GM19468 (cell line): ENCODE results near the gene SPDYE2B.
"Not testable (repeated sequence)": the region's sequence is repeated elsewhere in the genome, so short reads cannot be mapped to it uniquely, and the experiment has no call there.

Source experiments
- ATAC-seq: cut with Tn5 transposase; IDR thresholded peaks from one replicate; pipeline ENCODE4 v1.9.1; 2021; ENCODE audit warnings: mild to moderate bottlenecking, moderate library complexity, moderate number of reproducible peaks; ENCODE audit not compliant: unreplicated experiment; ENCODE audit errors: extremely low read depth

Gene SPDYE2B, protein sequence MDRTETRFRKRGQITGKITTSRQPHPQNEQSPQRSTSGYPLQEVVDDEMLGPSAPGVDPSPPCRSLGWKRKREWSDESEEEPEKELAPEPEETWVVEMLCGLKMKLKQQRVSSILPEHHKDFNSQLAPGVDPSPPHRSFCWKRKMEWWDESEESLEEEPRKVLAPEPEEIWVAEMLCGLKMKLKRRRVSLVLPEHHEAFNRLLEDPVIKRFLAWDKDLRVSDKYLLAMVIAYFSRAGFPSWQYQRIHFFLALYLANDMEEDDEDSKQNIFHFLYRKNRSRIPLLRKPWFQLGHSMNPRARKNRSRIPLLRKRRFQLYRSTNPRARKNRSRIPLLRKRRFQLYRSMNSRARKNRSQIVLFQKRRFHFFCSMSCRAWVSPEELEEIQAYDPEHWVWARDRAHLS

DNA sequence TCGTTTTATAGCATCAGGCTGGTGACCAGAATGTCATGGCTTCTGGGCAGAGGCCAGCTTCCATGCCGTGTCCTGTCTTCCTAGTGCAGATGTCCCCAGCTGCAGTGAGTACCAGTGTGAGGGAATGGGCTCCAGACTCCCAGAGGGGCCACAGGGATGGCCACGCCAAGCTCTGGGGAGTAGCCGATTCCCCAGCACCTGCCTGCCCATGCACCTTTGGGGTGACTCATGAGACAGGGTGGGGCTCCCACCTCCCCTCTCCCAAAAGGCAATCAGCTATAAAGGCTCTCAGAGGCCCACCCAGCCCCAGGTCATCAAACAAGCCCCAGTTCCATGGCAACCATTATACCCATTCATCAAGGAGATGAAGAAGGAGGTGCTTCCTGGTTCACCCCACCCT is at the start of gene SPDYE2B:
Gene SPDYE2B (plus strand): TSS at position 396 of the 400 bp plus-strand sequence. CDS start 2,030 bp downstream, outside the sequence.
- ATAC-seq, result not testable (repeated sequence)

DNA sequence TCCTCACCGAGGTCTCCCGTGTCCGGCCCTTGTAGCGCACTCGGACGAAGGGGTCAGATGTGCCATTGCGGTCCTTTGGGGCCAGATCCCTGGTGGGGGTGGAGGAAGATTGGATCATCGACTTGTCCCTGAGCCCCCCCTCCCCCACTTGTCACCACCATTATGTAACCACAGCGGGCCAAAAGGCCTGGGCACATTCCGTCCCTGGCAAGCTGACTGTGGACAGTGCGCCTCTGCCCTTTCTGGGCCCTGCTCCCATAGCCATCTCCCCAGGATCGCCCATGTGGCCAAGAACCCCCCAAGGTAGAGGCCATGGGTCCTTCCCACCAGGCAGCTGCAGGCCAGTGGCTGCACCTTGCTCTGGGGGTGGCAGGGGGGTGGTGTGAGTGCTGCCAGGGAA is 47.8 kb upstream of the SPDYE2B start:
- ATAC-seq, result not testable (repeated sequence)

DNA sequence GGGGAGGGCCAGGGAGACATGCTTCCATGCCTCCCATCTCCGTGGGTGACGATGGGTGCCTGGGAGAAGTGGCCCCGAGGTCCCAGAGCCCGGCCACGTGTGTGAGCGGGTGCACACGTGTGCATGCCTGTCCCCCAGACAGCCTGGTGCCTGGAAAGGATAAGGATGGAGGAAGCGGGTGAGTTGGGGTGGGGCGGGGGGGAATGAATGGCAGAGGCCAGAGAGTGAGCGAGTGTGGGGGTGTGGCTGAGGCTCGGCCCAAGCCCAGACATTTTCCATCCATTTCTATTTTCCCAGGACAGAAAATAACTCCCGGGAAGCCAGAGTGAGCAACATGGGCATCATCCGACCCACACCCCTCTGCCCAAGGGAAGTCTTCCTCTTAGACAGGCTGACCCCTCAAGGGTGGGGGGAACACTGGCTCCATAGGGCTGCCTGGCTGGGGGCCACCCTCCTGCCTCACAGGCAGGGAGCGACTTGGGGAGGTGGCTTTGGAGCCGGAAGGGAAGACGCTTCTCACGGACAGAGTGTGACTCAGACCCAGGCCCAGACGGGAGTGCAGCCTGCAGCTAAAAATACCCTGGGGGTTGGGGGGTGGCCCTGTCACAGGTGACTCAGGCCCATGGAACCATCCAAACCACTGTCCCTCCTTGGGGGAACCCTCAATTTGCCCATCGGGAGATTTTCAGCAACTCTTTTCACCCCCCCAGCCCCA is 45.5 kb upstream of the SPDYE2B start:
- ATAC-seq, result not testable (repeated sequence)

DNA sequence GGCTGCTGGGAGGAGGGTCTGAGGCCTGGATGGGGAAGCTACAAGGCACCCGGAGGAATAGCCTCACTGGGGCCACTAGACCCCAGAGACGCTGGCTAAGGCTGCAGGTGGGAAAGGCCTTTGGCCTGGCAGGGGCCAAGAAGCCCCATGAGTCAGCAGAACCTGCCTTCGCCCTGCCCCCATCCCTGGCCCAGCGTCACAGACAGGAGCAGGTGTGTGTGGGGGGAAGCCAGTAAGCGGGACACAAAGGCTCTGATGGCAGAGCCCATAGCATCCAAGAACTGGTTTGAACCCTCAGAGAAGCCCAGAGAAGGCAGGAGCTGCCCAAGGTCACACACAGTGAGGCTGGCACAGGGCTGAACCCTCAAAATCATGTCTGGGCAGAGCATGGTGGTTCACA is 43.3 kb upstream of the SPDYE2B start:
- not testable (repeated sequence) for ATAC-seq

DNA sequence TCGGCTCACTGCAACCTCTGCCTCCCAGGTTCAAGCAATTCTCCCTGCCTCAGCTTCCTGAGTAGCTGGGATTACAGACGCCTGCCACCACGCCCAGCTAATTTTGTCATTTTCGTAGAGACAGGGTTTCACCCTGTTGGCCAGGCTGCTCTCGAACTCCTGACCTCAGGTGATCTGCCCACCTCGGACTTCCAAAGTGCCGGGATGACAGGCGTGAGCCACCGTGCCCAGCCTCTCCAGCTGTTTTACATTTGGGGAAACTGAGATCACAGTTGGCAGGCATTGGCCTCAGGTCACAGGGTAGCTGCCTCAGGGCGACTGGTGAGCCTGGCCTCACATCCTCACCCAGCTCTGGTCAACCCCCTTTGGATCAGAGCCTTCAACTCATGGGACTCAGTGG is 40.4 kb upstream of the SPDYE2B start:
- not testable (repeated sequence) for ATAC-seq

DNA sequence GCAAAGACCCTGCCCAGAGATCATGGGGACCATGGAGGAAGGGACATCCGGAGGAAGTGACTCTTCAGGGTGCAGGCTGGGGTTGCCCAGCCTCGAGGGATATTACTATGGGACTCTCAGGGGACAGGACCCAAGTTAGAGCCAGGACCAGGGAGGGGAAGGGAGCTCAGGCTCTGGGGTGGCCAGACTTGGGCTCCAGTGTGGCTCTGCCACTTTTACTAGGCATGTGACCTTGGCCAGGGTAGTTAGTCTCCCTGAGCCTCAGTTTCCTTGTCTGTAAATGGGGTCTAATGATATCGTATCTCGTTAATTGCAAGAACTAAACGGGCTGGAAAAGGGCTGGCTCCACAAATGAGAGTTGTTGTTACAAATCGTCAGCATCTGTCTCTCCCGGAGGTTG is 39.7 kb upstream of the SPDYE2B start:
- not testable (repeated sequence) for ATAC-seq

DNA sequence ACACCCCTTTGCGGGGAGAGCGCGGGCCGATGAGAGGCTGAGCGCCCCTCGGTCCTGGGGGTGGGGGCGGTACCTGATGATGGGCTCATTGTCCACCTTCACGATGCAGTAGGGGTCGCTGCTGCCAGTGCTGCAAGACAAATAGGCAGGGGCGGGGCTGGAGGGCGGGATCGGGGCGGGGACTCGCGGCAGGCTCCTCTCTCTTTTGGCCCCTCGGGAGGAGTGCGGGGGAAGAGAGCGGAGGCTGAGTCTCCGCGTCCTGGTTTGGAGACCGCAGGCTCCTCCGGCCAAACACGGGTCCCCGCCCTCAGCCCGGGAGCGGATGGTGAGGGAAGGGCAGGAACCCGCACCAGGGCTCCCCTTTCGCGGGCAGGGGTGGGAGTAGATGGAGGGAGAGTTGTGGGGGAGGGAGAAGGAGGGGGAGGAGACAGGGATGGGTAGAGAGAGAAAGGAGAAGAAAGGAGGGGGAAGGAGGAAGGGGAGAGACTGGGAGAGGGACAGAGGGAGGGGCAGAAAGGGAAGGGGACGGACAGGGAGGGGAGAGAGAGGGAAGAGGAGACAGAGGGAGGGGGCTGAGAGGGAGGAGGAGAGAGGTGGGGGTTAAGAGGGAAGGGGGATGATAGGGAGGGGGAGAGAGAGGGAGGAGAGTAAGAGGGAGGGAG is 39.0 kb upstream of the SPDYE2B start:
- ATAC-seq, result not testable (repeated sequence)

DNA sequence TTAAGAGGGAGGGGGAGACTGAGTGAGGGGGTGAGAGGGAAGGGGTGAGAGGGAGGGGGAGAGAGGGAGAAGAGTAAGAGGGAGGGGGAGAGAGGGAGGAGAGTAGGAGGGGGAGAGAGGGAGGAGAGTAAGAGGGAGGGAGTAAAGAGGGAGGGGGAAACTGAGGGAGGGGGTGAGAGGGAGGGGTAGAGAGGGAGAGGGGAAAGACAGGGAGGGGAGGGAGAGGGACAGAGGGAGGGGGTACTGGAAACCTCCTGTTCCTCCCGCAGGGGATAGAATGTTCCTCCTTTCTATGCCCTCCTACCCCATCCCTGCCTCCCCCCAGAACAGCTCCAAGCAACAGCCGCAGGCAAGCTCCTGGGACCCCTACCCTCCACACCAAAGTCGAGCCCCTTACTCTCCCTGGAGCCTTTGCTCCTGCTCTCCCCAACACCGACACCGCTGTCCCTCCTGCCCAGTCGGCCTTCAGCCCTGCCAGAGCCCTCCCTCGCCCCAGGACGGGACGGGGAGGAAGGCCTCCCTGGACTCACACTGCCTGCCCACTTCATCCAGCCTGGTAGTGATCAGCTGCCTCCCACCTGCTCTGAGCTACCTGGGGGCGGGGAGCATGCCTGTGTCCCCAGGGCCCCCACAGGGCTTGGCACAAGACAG is 38.3 kb upstream of the SPDYE2B start:
- not testable (repeated sequence) for ATAC-seq

DNA sequence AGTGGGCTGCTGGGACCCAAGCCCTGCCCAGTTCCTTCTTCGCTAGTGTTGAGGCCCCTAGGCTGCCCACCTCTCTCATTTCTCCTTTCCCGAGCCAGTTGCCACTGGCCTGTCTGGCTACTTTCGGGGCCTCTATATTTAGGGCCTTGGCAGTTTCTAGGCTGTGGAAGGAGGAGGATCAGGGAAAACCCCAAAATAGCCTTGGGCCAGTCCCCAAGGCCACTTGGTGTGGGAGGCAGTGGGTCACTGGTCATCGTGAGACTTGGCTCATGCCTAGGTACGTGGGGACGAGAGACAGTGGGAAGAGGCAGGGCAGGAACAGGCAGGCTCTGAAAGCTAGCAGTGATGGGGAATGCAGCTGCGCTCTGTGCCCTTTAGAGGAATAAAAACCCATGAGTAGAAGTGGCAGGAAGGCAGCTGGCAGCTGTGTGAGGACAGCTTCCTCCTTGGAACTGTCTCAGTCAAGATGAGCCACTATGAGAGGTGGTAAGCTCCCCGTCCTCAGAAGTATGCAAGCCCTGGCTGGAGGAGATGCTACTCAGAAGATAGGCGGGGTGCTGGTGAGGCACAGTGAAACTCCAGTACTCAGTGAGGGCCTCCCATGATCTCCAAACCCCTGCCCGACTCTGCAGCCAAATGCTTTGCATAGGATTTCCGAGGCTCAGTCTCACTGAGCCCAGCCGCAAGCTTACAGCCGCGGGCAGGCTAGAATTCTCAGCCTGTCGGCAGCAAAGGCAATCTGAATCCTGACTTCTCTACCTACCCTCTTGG is 36.4 kb upstream of the SPDYE2B start:
- peak; percentile 68 for ATAC-seq

DNA sequence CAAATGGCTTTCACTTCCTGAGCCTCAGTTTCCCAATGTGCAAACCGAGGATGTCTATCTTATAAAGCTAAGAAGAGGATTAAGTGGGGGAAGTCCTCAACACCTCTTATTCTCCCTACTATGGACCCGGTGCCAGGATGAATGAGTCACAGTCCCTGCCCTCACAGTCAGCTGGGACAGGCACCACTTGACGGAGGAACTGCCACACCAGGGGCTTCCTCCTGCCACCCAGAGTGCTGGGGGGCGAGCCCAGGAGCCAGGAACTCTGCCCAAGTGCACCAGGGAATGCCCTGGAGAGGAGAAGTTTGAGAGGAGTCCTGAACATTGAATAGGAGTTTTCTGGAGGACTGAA is 35.8 kb upstream of the SPDYE2B start:
- peak; percentile 1 for ATAC-seq

DNA sequence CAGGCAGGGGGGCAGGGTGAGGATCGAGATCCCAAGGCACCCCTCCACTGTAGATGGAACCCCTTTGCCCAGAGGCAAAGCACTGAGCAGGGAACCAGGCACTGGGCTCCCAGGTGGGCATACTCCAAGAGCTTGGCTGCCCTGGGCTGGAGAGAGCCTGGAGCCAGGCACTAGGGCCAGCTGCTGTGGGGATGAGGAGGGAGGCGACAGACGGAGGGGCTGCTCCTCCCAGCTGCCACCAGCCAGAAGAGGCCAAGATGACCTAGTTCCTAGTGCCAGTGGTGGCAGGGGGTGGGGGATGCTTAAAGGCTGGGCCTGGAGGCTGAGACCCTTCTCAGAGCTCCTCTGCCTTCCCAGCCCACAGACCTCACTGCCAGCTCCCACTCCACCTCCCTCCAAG is 35.2 kb upstream of the SPDYE2B start:
- not testable (repeated sequence) for ATAC-seq

DNA sequence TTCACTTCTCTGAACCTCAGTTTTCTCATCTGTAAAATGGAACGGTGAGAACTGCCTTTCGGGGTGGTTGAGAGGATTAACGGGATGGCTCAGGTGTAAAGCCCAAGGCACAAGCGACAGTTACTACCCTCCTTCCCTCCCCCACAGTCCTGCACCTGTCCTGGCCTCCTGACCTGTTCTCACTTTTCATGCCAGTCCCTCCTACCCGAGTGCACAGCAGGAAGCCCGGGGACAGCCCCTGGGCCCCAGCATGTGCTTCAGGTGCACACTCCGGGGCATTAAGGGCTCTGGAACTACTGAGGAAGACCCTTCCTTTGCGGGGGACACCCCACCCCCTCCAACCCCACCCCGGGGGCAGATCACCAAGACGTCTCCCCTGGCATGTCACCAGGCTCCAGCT is 34.2 kb upstream of the SPDYE2B start:
- not testable (repeated sequence) for ATAC-seq

DNA sequence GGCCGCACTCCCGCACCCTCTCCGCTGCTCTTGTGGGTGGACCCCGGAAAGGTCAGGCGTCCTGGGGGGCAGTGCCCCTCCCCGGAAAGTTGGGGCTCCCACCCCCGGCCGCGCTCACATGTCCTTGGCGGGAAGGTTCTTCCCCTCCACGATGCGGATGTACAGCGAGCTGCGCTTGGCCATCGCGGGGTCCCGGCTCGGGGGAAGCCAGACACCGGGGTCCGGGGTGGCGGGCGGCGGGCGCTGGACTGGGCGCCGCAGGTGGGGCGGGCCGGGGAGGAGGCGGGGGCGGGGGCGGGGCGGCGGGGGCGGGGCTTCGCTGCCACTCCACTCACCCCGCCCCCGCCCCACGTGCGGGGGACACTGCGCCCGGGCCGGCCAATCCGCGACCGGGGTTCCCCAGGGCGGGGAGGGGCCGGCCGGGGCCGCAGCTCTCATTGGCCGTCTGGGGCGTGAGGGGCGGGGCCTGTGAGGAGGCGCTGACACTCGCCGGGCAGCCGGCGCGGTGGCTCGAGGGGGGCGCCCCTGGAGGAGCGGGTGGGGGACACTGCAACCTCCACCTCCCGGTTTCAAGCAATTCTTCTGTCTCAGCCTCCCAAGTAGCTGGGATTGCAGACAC is 33.5 kb upstream of the SPDYE2B start, which contains the start of gene RASA4:
Gene RASA4 (minus strand): TSS at position 250 of the 619 bp plus-strand sequence. CDS start 67 bp downstream, at position 183.
- peak; percentile 39 for ATAC-seq

DNA sequence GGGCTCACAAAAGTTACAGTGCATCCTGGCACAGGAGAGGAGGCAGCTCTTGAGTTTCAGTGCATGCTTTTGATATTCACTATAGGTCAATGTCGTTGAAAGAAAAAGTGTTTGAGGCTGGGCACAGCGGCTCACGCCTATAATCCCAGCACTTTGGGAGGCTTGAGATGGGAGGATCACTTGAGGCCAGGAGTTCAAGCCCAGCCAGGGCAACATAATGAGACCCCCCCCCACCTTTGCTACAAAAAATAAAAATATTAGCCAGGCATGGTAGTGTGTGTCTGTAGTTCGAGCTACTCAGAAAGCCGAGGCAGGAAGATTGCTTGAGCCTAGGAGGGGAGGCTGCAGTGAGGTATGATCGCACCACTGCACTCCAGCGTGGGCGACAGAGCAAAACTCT is 32.0 kb upstream of the SPDYE2B start:
- ATAC-seq, result not testable (repeated sequence)

DNA sequence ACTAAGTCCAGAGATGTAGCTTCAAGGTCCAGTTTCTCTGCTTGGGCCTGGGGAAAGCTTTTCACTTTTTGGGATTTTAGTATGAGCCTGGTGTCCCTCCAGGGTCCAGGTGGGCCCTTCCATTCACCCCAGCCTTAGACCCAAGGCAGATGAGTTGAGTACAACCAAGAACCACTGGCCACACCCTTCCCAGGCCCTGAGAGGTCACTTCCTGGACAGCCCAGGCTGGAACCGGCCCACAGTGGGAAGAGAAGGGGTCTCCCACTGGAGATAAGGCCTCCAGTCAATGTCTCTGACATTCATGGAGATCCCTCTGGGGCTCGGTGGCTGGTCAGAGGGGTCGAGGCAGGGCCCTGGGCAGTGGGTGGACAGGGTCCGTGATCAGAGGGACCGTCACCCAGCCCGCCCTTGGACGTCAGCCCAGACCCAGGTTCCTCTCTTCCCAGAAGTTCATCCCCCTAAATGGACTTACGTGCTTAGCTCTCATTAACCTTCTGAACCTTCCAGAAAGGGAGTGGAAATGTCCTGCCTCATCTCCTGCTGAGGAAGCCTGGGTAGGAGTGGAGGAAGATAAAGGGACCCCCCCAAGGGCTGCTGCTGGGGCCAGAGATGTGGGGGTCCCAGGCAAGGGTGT is 22.7 kb upstream of the SPDYE2B start:
- ATAC-seq, result not testable (repeated sequence)

DNA sequence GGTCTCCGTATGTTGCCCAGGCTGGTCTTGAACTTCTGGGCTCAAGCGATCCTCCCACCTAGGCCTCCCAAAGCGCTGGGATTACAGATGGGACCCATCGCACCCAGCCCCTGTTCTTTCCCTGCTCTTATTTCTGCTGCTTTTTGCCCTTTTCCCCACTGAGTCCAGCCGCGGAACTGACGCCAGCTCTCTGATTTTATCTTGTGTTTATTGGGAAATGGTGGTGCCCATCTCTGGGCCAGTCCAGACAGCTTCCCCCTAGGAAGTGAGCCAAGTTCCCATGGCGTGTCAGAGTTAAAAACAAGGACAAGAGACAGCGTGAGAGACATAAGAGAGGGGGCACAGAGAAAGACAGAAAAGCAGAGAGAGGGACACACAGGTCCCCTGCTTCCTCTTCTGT is 19.5 kb upstream of the SPDYE2B start:
- ATAC-seq, result not testable (repeated sequence)

DNA sequence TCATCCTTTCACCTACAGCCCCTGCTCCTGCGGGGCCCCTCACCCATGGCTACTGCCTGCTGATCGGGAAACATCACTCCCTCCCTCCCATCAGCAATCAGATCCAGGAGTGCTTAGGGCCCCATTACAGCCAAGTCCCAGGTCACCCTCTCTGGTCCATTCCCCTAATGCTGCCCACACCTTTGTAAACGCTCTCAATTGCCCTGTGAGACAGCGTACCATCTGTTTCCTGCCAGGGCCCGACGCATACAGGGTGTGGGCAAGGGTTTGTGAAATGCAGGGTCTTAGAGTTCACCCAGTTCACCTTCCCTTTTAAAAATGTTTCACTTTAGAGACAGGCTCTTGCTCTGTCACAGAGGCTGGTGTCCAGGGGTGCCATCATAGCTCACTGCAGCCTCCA is 15.8 kb upstream of the SPDYE2B start:
- ATAC-seq, result not testable (repeated sequence)

DNA sequence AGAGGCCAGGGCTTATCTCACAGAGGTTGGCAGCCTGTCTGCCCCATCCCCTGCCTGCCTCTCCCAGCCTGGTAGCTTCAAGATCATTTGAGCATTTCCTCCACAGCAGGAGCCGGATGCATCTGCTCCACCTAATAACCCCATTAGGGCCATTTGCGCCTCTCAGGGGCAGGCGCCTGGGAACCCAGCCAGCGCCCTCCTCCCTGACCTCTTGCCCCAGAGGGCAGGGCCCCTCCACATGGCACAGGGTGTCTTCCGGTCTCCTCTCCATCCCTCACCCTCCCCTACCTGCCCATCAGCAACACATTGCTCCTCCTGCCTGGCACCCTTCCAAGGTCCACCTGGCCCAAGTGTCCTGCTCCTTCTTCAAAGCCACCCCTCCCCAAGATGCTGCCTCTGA is 14.8 kb upstream of the SPDYE2B start:
- not testable (repeated sequence) for ATAC-seq

DNA sequence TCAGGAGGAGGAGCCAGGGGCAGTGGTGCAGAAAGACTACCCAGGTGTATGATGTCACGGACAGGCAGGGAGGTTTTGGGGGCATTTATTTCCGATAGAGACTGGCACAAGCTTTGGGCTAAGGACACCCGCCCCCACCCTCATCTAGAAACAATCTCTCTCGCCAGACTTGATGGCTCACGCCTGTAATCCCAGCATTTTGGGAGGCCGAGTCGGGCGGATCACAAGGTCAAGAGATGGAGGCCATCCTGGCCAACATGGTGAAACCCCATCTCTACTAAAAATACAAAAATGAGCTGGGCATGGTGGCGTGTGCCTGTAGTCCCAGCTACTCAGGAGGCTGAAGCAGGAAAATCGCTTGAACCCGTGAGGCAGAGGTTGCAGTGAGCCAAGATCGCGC is 13.2 kb upstream of the SPDYE2B start:
- not testable (repeated sequence) for ATAC-seq
